NCI-H524 (cell line): ENCODE measurements around the gene VDR.
A peak's percentile ranks its signal among the peaks of the same experiment; 100 is the strongest.

ENCODE experiments used
- DNase-seq, 2 experiments: peaks; one replicate each; lab custom pipeline; 2025; lab: John Stamatoyannopoulos, UW

Gene VDR

DNA sequence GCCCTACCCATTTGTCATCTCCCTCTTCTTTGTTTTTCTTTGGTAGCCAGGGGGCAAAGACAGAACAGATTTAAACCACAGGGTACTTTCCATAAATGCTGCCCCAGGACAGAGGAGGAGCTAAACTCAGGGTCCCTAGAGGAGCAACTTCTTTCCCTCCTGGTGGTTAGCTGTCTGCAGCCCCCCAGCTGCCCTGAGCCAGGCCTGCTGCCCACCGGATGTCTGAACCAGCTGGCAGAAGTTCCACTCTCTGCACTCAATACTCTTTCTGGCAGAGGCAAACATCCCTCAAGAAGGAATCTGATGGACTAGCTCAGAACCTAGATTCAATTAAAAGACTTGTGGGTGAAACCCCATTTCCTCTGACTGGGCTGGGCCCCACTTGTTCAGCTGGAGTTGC is 10.7 kb downstream of the VDR start:
- DNase-seq: no peak

DNA sequence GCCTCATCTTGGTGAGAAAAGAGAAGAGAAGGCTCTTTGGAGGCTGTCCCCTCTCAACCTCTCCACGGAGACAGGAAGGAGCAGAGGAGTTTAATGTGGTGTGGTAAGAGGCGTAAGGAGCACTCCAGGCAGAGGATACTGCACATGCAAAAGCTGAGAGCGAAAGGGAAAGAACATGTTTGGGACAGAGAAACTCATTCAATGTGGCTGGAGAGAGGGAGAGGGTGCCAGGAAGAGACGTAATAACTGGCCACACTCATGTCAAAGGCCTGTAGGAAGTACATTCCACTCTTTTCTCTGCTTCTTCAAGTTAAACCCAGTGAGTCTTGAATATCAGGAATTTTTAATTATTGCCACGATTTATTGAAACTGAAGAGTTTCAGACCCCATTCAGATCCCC is 12.0 kb downstream of the VDR start:
- no peak for DNase-seq

DNA sequence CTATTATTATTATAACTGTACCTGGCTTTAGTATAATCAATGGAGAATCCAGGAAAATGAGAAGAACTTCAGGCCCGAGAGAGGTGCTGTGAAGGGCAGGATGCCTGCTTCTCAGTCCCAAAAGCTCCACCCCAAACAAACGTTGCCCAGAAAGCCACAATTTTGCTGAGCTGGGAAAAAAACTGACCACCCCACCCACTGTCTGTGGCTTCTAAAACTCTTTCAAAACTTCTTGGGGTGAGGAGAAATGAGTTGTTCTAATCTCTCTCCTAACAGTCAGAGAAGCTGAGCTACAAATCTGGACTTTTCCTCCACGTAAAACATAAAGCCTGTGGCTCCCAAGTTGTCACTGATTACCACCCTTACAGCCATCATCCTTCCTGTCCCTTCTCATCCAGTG is 13.4 kb downstream of the VDR start:
- DNase-seq: no peak

DNA sequence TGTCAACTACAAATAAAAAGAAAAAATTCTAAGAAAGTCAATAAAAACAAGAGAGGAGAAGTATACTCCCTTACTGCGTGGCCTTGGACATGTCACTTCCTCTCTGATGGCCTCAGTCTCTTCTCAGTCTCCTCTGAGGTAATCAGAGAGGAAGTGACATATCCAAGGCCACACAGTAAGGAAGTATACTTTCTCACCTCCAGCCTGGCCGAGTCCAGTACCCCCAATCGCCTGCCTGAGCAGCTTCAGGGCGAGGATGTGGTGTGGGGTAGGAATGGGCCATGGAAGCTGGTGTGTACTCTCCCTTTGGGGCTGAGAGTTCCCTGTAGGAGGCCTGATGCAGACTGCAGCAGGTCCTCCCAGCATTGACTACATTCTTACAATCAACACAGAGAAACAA is 15.8 kb downstream of the VDR start:
- DNase-seq: no peak

DNA sequence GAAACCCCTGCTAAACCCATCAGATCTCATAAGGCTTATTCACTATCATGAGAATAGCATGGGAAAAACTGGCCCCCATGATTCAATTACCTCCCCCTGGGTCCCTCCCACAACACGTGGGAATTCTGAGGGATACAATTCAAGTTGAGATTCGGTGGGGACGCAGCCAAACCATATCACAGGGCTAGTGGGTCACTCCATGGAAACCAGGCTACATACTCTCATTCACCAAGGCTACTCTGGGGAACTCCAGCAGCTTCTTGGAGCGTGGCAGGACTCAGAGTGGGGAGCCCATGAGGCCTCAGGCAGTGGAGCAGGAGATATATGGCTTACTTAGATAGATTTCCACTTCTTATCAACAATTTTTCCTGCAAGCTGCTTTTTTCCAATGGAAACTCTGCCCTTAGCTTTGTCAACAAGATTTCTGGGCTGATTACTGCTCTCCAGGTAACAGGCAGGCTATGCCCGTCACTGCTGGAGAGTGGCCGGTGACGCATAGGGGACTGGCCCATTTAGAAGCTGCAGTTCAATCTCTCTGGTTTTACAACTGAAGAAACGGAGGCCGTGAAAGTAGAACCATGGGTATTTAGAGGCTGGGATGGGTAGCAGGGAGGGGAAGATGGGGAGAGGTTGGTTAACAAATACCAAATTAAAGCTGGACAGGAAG is 16.5 kb downstream of the VDR start:
- DNase-seq: no peak

DNA sequence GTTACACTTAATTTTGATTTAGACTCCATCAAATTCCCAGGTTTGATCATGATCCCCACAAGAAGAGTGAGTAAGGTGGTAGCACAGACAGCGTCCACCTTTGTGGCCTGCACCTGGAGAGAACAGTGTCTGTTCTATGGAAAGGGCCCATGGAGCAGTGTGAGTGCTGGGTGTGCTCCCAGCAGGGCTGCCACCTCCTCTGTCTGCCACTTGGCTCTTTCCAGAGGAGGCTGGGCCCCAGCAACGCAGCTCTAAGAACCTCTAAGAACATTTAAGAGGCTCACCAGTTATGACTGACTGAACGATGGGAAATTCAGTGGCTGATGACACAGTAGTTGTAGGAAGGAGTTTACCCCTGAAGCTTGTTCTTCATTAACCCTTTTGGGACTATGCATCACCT is 17.3 kb downstream of the VDR start:
- DNase-seq: no peak

DNA sequence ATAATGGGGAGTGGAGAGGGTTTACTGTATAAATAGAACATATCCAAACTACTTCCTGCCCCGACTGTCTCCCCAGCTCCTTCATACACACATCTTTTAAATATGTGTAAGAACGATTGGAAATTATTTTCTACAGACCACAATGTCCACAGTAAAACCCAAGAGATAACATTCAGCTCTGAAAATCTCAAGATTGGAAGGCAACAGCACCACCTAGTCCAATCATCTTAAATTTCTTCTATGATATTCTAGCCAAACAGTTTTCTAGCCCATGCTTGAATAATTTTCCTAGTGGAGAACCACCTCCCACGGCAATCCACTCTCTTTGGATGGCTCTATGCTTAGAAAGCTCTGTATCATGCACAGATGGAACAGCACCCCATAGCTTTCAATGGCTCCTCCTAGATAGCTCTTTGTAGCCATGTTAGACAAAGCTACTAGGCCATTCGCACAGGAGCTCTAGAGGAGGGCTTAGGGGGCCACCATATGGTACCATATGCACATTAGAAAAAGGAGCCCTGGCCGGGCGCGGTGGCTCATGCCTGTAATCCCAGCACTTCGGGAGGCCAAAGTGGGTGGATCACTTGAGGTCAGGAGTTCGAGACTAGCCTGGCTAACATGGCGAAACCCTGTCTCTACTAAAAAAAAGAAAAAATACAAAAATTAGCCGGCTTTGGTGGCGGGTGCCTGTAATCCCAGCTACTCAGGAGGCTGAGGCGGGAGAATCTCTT is 18.1 kb downstream of the VDR start:
- peak; percentile 21 to 73 for DNase-seq

DNA sequence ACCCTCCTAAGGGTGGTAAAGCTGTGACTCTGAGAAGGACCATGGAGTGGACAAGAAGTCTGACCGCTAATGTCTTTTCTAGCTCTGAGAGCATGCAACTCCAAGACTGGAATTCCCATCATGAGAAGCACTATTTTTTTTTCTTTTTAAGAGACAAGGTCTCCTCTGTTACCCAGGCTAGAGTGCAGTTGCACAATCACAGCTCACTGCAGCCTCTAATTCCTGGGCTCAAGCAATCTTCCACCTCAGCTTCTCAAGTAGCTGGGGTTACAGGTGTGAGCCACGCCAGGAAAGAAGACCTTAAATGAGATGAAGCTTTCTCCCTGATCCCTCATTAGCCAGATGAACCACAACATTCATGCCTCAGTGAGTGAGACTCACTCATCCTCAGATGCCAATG is 19.2 kb downstream of the VDR start:
- no peak for DNase-seq

DNA sequence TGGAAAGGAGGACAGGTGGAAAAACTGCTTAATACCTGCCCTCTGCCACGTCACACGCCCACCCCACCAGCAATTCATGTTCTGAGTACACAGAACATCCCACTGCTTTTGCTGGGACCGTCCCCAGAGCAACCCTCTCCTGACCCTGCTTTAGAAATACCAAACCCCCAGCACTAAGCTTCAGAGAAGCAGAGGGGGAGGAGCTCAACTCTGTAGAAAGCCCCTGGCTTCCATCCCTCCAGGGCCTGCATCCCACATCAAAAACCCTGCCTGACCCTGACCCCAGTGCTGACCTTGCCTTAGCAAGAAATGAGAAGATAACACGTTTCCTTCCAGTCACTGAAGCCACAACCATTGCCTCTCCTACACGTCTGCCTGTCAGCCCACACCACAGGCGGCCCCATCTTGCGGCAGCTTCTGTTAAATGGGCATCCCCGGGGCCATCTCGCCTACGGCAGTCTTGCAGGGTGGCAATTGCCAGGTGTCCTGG is 19.7 kb downstream of the VDR start:
- DNase-seq: no peak

DNA sequence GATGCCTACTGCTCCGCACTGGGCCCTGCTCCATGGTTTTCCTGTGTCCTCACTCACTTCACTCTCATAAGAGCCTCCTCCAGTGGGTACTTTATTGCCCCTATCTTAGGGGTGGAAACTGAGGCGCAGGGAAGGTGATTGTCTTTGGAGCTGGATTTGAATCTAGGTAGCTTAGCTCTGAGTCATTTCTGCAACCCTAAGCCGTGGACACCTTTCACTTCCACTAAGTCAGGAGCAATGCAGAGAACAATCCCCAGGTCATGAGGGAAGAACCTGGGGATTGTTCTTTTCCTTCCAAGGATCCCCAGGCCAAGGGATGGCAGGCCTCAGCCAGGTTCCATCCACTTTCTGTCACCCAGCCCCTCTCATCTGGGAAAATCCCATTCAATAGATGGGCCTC is 20.3 kb downstream of the VDR start:
- DNase-seq: no peak

DNA sequence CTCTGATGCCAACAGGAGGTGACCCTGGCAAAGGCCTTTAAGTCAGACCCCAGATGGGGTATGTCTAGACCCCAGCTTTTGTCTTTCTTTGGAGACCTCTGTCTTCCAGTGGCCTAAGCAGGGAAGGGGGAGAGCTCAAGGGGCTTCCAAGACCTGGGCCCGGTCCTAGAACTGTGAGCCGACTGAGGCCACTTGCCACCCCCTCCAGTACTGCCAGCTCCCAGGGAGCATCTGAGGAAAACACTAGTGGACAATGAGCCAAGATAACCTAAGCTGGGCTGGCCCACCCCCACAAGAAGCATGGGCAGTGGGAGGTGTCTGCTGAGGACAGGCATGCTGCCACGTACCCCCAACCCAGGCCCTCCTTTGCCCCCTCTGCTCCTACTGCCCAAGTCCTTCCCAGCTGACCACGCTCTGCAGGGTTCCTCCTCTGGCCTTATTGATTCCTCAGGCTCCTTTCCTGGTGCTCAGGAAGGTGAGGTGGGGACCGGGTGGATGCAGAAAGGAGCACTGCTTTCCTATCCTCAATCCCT is 21.1 kb downstream of the VDR start:
- no peak for DNase-seq

DNA sequence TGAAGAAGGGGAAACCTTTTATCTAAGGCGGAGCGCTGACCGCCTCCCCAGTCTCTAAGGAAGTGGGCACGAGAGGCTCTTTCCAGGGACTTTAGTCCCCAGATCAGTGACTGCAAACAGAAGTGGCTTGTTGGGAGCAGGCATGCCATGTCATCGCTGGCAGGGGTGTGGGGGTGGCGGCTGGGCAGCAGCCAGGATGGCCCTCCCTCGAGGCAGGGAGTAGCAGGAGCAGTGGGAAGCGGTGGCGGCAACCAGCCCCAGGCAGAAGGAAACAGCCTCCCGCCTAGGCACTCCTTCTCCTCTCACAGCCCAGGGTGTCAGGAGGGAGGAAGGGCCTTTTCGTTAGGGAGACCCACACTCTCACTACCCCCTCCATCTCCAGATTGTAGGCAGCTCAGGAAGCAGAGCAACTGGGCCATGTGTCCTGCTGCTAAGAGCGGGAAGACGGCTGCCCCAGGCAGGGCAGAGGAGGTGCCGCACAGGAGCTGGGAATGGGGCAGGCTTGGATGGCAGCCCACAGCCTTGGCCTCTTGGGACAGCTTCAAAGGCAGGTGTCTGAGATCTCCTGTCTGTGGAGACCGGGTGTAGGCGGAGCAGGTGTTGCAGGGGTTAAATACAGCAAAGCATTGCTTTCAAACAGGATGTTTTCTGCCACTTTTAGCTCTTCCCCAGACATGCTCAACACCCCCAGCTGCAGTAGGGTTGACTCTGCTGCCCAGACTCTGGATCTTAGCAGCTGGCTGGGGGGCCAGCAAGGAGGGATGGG is 21.8 kb downstream of the VDR start:
- DNase-seq: no peak

DNA sequence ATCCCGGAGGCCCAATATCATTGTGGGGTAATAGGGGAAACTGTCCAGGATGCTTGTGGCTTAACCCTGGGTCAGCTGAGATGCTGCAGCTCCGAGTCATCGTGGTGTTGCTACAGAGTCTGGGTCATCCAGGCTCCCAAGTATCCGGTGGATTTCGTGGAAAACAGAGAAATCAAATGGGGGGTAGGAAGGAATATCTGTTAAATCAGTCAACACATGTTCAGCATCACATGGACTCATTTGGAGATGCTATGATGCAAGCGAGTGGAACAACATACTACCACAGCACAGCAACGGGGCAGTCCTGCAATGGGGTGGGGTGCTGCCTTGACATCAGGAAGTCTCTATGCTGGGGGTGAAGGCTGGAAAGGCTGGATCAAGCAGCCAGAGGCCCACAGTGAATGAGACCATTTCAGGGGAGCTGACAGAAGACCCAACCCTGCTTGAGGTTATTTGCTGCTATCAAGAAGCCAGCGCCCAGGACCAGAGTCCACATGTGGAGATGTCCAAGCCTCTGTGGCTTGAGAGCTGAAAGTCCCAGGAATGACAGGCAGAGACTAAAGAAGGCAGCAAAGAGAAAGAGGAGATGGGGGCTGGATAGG is 22.9 kb downstream of the VDR start:
- no peak for DNase-seq

DNA sequence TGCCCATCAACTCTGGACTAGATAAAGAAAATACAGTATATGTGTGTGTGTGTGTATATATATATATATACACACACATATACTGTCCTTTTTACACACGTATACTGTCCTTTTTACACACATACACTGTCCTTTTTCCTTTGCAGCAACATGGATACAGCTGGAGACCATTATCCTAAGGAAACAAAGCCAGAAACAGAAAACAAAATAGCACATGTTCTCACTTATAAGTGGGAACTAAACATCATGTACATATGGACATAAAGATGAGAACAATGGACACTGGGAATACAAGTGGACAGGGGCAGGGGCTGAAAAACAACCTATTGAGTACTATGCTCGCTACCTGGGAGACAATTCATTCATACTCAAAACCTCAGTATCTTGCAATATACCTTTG is 23.7 kb downstream of the VDR start:
- DNase-seq: no peak

DNA sequence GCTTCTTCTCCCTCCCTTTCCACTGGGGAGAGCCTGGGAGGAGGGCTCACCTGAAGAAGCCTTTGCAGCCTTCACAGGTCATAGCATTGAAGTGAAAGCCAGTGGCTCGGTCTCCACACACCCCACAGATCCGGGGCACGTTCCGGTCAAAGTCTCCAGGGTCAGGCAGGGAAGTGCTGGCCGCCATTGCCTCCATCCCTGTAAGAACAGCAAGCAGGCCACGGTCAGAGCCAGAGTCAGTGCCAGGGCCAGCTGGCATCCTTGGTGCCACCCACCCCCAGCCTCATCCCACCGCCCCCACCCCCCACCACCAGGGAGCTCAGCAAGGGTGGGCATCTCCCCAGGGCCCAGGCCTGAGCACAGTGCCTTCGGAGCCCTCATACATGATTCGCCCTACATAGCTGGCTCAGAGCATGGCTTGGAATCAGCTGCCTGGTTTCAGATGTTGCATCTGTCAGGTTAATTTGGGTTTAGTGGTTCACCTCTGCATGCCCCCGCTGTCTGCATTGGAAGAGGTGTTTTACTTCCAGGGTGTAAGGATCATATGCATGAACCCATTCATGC is 25.8 kb downstream of the VDR start:
- DNase-seq: no peak

DNA sequence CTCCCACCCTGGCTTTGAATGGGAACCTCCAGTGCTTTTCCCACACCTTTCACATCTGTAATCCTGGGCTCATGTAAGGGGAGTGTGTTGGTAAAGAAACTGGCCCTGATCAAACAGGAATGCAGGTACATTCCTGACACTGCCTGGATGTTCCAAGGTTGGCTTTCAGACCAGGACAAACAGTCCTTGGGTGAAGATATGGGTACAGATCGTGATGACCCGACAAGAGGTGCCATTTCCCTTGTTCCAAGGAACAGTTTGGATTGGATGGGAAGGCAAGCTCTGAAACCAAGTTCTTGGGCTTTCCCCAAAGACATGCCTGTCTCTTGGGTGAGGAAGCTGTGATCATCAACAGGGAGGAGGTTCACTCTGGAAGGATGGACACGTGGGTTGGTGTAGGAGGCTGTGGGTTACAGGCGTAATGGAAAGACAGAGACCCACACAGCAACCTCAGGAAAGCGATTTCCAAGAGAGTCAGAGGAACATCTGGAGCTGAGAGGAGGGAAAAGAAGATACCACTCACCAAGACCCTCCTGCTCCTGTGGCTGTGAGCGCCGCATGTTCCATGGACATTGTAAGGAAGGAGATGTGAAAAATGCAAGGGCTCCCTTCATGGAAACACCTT is 26.4 kb downstream of the VDR start:
- DNase-seq: no peak

DNA sequence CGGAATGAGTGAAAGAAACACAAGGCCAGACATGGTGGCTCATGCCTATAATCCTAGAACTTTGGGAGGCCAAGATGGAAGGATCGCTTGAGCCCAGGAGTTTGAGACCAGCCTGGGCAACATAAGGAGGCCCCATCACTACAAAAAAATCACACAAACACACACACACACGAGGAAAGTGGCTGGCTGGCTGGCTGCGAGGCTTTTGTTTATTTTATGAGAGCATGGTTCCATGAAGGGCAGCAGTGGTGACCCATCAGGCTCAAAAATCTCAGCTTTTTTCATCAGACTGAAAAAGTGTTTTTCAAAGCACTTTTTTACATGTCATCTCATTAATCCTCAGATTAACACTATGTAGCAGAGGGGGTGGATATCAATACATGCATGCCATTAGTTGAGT is 27.7 kb downstream of the VDR start:
- no peak for DNase-seq

DNA sequence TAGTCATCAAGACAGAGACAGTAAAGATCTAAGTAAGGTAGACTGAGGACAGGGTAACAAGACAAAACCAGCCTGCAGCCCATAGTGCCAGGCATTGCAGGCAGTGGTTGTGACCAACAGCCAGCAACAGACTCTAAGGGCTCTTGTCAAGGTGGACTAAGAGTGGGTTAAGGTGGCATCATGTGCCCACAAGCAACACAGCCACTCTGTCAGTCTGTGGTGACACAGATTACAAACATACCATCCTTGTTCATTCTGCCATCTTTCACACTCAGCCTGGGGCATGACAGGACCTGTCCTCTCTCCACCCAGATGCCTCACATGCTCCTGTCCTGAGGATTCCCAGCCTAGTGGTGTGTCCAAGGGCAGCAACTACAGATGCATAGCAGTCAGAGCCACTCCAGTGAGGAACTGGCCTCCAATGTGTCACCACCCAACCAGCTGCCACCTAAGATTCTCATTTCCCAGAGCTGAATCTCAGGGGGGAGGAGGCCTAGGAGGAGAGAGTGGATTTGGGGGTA is 28.3 kb downstream of the VDR start:
- no peak for DNase-seq

DNA sequence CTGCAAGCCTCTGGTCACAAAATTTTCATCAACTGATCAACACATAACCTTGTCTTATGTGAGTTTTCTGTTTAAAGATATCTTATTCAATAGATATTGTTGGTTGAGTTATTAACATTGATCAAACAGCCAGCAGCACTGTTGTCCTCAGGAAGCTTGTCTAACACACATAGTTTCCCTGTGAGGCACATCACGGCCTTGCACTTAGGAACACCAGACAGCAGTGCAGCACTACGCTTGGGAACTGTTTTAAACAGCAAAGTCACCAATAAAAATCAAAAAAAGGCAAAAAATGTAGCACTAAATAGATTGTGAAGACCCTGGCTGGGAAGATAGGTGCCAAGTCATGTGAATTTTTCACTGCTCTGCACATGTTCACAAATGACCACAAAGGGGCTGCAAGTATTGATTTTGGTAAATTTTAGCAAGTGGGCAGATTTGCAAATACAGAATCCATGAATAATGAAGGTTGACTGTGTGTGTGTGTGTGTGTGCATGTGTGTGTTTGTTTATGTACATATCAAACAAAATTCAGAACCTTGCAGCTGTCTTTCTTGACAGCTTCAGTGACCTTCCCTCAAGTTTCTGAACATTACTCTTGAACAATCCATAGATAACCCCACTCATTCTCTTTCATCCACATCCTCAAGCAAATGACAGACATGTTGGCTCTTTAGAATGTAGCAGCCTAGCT is 28.9 kb downstream of the VDR start:
- no peak for DNase-seq

DNA sequence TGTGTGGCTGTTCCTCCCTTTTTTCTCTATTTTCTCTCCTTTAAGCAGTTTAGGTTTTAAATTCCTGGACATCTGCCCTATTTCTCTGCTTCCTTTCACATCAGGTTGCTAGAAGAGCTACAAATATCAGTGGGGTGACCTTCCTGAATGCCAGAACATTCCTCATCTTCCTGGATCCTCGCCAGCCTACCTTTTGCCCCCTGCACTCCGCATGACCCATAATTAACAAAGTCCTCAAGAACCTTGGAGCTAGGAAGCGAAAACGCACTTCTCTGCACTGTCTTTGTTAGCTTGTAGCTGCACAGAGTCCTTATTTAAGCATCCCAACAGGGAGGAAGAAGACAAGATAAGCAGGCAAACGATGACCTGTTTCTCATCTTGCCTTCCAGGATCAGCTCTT is 30.5 kb downstream of the VDR start:
- DNase-seq: no peak
